Measurements from ENCODE around the gene GNAI2.

GRCh38 chr3:50287262-50287661, 51.3 kb downstream of the GNAI2 start:
- TF ChIP-seq CREB5 (CRISPR knock-in tag; IDR thresholded peaks at IDR 0.05; ENCODE audit: low read depth) (no peak), PATZ1 (CRISPR knock-in tag; IDR thresholded peaks at IDR 0.05; ENCODE audit: borderline replicate concordance) (no peak), ZNF70 (CRISPR knock-in tag; IDR thresholded peaks at IDR 0.05) (no peak), ZFP3 (CRISPR knock-in tag; IDR thresholded peaks at IDR 0.05) (no peak), OSR1 (CRISPR knock-in tag; IDR thresholded peaks at IDR 0.05) (no peak), ARNTL (CRISPR knock-in tag; IDR thresholded peaks at IDR 0.05; ENCODE audit: borderline replicate concordance, low read depth) (no peak), RARB (CRISPR knock-in tag; IDR thresholded peaks at IDR 0.05) (no peak)

Measured in SK-N-SH treated with all-trans-retinoic acid at 6 μM for 48 hours (cell line).